Measurements from ENCODE around the gene MCOLN2. TPM values are rescaled to one million over a fixed set of nuclear protein-coding genes. Genes with fewer than 3 reads are reported as not detected.

MCOLN2 gene
- total and polyA plus RNA-seq, 2 of the 13 experiments (the other 11 are each of a cell fraction or from before 2014, with no cell fraction given): not detected

DNA sequence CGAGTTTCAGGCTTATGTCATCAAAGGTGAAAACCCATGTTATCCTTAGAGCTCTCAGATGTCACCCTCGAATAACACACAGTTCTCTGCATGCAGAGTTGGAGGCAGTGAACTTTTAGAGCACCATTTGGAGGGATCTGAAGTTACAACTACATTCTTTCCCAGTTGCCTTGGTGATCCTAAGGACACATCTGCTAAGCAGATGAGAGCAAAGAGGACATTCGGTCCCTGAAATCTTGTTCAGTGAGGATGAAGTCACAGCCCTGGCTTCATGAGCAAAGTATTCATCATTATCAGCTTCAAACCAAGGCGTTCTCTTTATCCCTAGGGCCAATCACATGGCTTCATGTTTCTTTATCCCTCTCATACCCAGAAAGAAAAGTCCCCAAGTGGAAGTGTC is 23.1 kb upstream of the MCOLN2 start:
- FAIRE-seq (no peak), ATAC-seq (no peak), DNase-seq (ENCODE audit: low spot score) (no peak)
- Histone ChIP-seq H3K36me3 (replicated peaks in 1 of 2; ENCODE audit: control insufficient read depth in 1 of 2, insufficient read depth in 2 of 2, low read length in 2 of 2) (no peaks in the 10 kb centered on the region), H3K4me1 (ENCODE audit: insufficient read depth, low read length) (no peaks in the 10 kb centered on the region), H3K4me3 (replicated peaks in 1 of 3; ENCODE audit: insufficient read depth in 1 of 3, low read depth in 2 of 3, low read length in 3 of 3) (no peak overlapping the region), H4K20me1 (ENCODE audit: insufficient read depth, low read length) (no peaks in the 10 kb centered on the region), H3K9me3 (ENCODE audit: low read length) (no peaks in the 10 kb centered on the region), H3K27ac (ENCODE audit: extremely low read length, insufficient read depth, low read length) (no peak overlapping the region), H3K79me2 (ENCODE audit: insufficient read depth, low read length) (no peaks in the 10 kb centered on the region), H2AFZ (ENCODE audit: low read length) (no peak overlapping the region), H3K4me2 (ENCODE audit: low read depth, low read length) (no peak overlapping the region), H3K27me3 (ENCODE audit: control insufficient read depth in 1 of 2, insufficient read depth in 2 of 2, low read length in 2 of 2) (no peaks in the 10 kb centered on the region), H3K9ac (ENCODE audit: insufficient read depth, low read depth, low read length) (no peak overlapping the region)
- WGBS (ENCODE audit: low lambda C conversion rate): 11% methylated on average over 4 of the region's 4 CpGs
- CTCF ChIA-PET (ENCODE audit: low intra/inter-chr PET ratio, low total read pairs): no interaction called here
- intact Hi-C loops (cut with micrococcal nuclease; ENCODE audit: unreplicated experiment) (no loop called here), in situ Hi-C loops (cut with HindIII; ENCODE audit: extremely low pct_ligation_motif_present, low pct_unique_long_range_greater_than_20kb) (no loop called here)
- BruUV-seq (replicated peaks): no TSS peak
- POLR2A ChIA-PET: no interaction called here
- TF ChIP-seq JUND (CRISPR knock-in tag; IDR thresholded peaks at IDR 0.05) (no peak), ZNF225 (CRISPR knock-in tag; IDR thresholded peaks at IDR 0.05) (no peak), SP2 (CRISPR knock-in tag; IDR thresholded peaks at IDR 0.05) (no peak), ZNF264 (CRISPR knock-in tag; IDR thresholded peaks at IDR 0.05) (no peak), PTBP1 (IDR thresholded peaks at IDR 0.05; ENCODE audit: low read depth, low read length, poor library complexity, severe bottlenecking) (no peak), ELF4 (CRISPR knock-in tag; IDR thresholded peaks at IDR 0.05; ENCODE audit: borderline replicate concordance) (no peak), TOE1 (CRISPR knock-in tag; IDR thresholded peaks at IDR 0.05) (no peak), SATB2 (CRISPR knock-in tag; IDR thresholded peaks at IDR 0.05) (no peak), ATAD3A (CRISPR knock-in tag; IDR thresholded peaks at IDR 0.05) (no peak), ZNF773 (CRISPR knock-in tag; IDR thresholded peaks at IDR 0.05; ENCODE audit: borderline replicate concordance) (no peak), HNRNPL (IDR thresholded peaks at IDR 0.05; ENCODE audit: low read depth, low read length) (no peak), ZNF646 (CRISPR knock-in tag; IDR thresholded peaks at IDR 0.05) (no peak), ZNF33B (CRISPR knock-in tag; IDR thresholded peaks at IDR 0.05) (no peak), BRCA1 (CRISPR knock-in tag; IDR thresholded peaks at IDR 0.05) (no peak), ISX (CRISPR knock-in tag; conservative IDR thresholded peaks at IDR 0.05) (no peak), ZNF616 (CRISPR knock-in tag; IDR thresholded peaks at IDR 0.05; ENCODE audit: low read depth) (no peak), SKI (IDR thresholded peaks at IDR 0.05; ENCODE audit: partially characterized antibody) (no peak), KMT2B (CRISPR knock-in tag; IDR thresholded peaks at IDR 0.05) (no peak), ZNF382 (CRISPR knock-in tag; IDR thresholded peaks at IDR 0.05; ENCODE audit: borderline replicate concordance) (no peak), EHMT2 (IDR thresholded peaks at IDR 0.05; ENCODE audit: borderline replicate concordance, low read depth, low read length) (no peak)

All from HepG2 (cell line).